Measurements from ENCODE around the gene GOLGA8S. TPM values are rescaled to one million over a fixed set of nuclear protein-coding genes. Genes with fewer than 3 reads are reported as not detected.
"Not testable (repeated sequence)": the region's sequence is repeated elsewhere in the genome, so short reads cannot be mapped to it uniquely, and the experiment has no call there.

GOLGA8S gene
- total RNA-seq, 1 donor from 2014 or later: 0.33 TPM

GRCh38 chr15:23387621-23388190 is 33.2 kb downstream of the GOLGA8S start:
- no peak for TF ChIP-seq CTCF (IDR thresholded peaks at IDR 0.05; ENCODE audit: borderline replicate concordance)
- Histone ChIP-seq H3K4me3 (no peak overlapping the region), H3K27me3 (ENCODE audit: low read depth) (no peaks in the 10 kb centered on the region), H3K4me1 (no peaks in the 10 kb centered on the region), H3K9me3 (replicated peaks) (no peaks in the 10 kb centered on the region), H3K36me3 (no peaks in the 10 kb centered on the region), H3K27ac (replicated peaks) (no peak overlapping the region)
- intact Hi-C loops (cut with micrococcal nuclease): no loop called here
- DNase-seq: no peak

GRCh38 chr15:23395030-23395692 is 40.6 kb downstream of the GOLGA8S start:
- Histone ChIP-seq H3K27ac (replicated peaks) (no peak overlapping the region), H3K4me3 (no peak overlapping the region)
- no peak for TF ChIP-seq CTCF (IDR thresholded peaks at IDR 0.05; ENCODE audit: borderline replicate concordance)

GRCh38 chr15:23395832-23396231 is 41.3 kb downstream of the GOLGA8S start:
- H3K27ac ChIP-seq (replicated peaks): no peak overlapping the region
- no peak for TF ChIP-seq CTCF (IDR thresholded peaks at IDR 0.05; ENCODE audit: borderline replicate concordance)
- H3K4me3 ChIP-seq: no peak overlapping the region
- intact Hi-C loops (cut with micrococcal nuclease): no loop called here
- H3K9me3 ChIP-seq (replicated peaks): no peaks in the 10 kb centered on the region
- peaks cover 4% of the 10 kb centered on the region for H3K27me3 ChIP-seq (ENCODE audit: low read depth)
- H3K36me3 ChIP-seq: no peaks in the 10 kb centered on the region
- H3K4me1 ChIP-seq: peaks cover 24% of the 10 kb centered on the region
- DNase-seq: no peak

More at GRCh38 chr15:23395030-23395692, 40.6 kb downstream of the GOLGA8S start:
- intact Hi-C loops (cut with micrococcal nuclease): no loop called here
- no peaks in the 10 kb centered on the region for H3K9me3 ChIP-seq (replicated peaks)
- H3K27me3 ChIP-seq (ENCODE audit: low read depth): peaks cover 4% of the 10 kb centered on the region
- no peaks in the 10 kb centered on the region for H3K36me3 ChIP-seq
- no peak for DNase-seq
- peaks cover 24% of the 10 kb centered on the region for H3K4me1 ChIP-seq

GRCh38 chr15:23397779-23398178 is 43.2 kb downstream of the GOLGA8S start:
- no peak for TF ChIP-seq CTCF (IDR thresholded peaks at IDR 0.05; ENCODE audit: borderline replicate concordance)
- Histone ChIP-seq H3K36me3 (no peaks in the 10 kb centered on the region), H3K27me3 (ENCODE audit: low read depth) (peaks cover 4% of the 10 kb centered on the region), H3K4me3 (no peak overlapping the region), H3K4me1 (peaks cover 38% of the 10 kb centered on the region), H3K9me3 (replicated peaks) (no peaks in the 10 kb centered on the region), H3K27ac (replicated peaks) (peak overlapping the region; percentile 87)
- DNase-seq: peak; percentile 48
- intact Hi-C loops (cut with micrococcal nuclease): no loop called here

GRCh38 chr15:23398357-23398756 is 43.8 kb downstream of the GOLGA8S start:
- H3K27me3 ChIP-seq (ENCODE audit: low read depth); H3K36me3 ChIP-seq; DNase-seq; intact Hi-C loops (cut with micrococcal nuclease); H3K9me3 ChIP-seq (replicated peaks); H3K4me3 ChIP-seq: not testable (repeated sequence)
- Histone ChIP-seq H3K4me1 (peaks cover 43% of the 10 kb centered on the region), H3K27ac (replicated peaks) (peak overlapping the region; percentile 87)

GRCh38 chr15:23399207-23399606 is 44.7 kb downstream of the GOLGA8S start:
- peak overlapping the region; percentile 87 for H3K27ac ChIP-seq (replicated peaks)
- H3K9me3 ChIP-seq (replicated peaks); intact Hi-C loops (cut with micrococcal nuclease); H3K4me3 ChIP-seq; H3K36me3 ChIP-seq; H3K27me3 ChIP-seq (ENCODE audit: low read depth): not testable (repeated sequence)
- peaks cover 43% of the 10 kb centered on the region for H3K4me1 ChIP-seq
- DNase-seq: peak; percentile 65
